Measurements from ENCODE around the gene NCOA6. TPM values are rescaled to one million over a fixed set of nuclear protein-coding genes. Genes with fewer than 3 reads are reported as not detected.

Gene NCOA6
- total and polyA plus RNA-seq, 2 of the 4 experiments (the other 2 are of a cell fraction), result 3.6 to 13.1 TPM

GRCh38 chr20:34824806-34825529, 483 bp downstream of the NCOA6 start:
- Histone ChIP-seq H3K14ac (replicated peaks; ENCODE audit: low read depth, low read length) (peak overlapping the region; percentile 98), H3K27ac (ENCODE audit: insufficient read depth, low read length) (peak overlapping the region; percentile 70), H2BK20ac (ENCODE audit: low read depth, low read length) (no peak overlapping the region), H3K79me1 (ENCODE audit: low read depth in 1 of 2, low read length in 2 of 2) (peaks cover 17 to 50% of the 10 kb centered on the region in 2 experiments; a peak in 3 of 4 replicates), H3K27me3 (ENCODE audit: control insufficient read depth, insufficient read depth, low read length) (no peaks in the 10 kb centered on the region; the same call in 1 of the 2 replicates), H3K4me3 (ENCODE audit: insufficient read depth, low read depth, low read length) (peak overlapping the region; percentile 70), H3K18ac (ENCODE audit: low read depth, low read length) (peak overlapping the region; percentile 43), H4K20me1 (ENCODE audit: insufficient read depth, low read length) (peaks cover 39% of the 10 kb centered on the region), H3K23ac (ENCODE audit: low read depth, low read length) (peak overlapping the region; percentile 95), H2AK9ac (replicated peaks; ENCODE audit: low read depth, low read length, poor library complexity) (peak overlapping the region; percentile 98), H3K56ac (ENCODE audit: extremely low read depth, insufficient read depth, low read length) (peak overlapping the region; percentile 73), H3K36me3 (ENCODE audit: control insufficient read depth, insufficient read depth, low read length) (no peaks in the 10 kb centered on the region), H2BK120ac (ENCODE audit: low read depth, low read length) (peak overlapping the region; percentile 78; the same call in 1 of the 2 replicates), H2BK15ac (ENCODE audit: low read depth, low read length) (no peak overlapping the region; the same call in 2 of the 3 replicates), H3K9ac (ENCODE audit: low read depth, low read length) (peak overlapping the region; percentile 69), H3K9me1 (ENCODE audit: insufficient read depth, low read length) (peaks cover 18% of the 10 kb centered on the region), H3K4ac (ENCODE audit: low read depth, low read length) (peak overlapping the region; percentile 98), H3K4me1 (ENCODE audit: control insufficient read depth, insufficient read depth, low read length) (no peaks in the 10 kb centered on the region; the same call in none of the 2 replicates), H4K8ac (ENCODE audit: low read depth in 2 of 2, low read length in 2 of 2) (peak overlapping the region; percentile 72 to 93), H2AK5ac (ENCODE audit: low read depth, low read length) (peak overlapping the region; percentile 91), H3K9me3 (ENCODE audit: control insufficient read depth, insufficient read depth, low read length) (no peaks in the 10 kb centered on the region), H4K5ac (ENCODE audit: low read depth, low read length) (peak overlapping the region; percentile 81), H4K91ac (ENCODE audit: insufficient read depth, low read depth, low read length) (peak overlapping the region; percentile 93), H3K4me2 (ENCODE audit: low read depth, low read length) (peak overlapping the region; percentile 88), H2AFZ (replicated peaks; ENCODE audit: low read length, poor library complexity) (peak overlapping the region; percentile 90), H2BK5ac (ENCODE audit: low read depth, low read length, poor library complexity, severe bottlenecking) (peak overlapping the region; percentile 81)
- in situ Hi-C loops (cut with MboI; ENCODE audit: low sequenced_read_pairs) (loop anchor here (25.0 kb wide), 1 partner anchor 612 kb away; the partner anchor contains the start of gene GDF5), intact Hi-C loops (cut with micrococcal nuclease) (no loop called here), dilution Hi-C loops (cut with HindIII; ENCODE audit: low sequenced_read_pairs, unreplicated experiment) (no loop called here)
- POLR2A ChIA-PET (ENCODE audit: unreplicated experiment), result no interaction called here
- ATAC-seq (ENCODE audit: low read depth), result peak; percentile 88
- DNase-seq, result peak; percentile 28
- WGBS, 2 experiments (ENCODE audit: extremely low coverage in 2 of 2, insufficient read length in 1 of 2), result 0% methylated on average over 28 of the region's 68 CpGs; no CpG with 5 or more reads in 1 of the 2 experiments
- TF ChIP-seq POLR2A (IDR thresholded peaks at IDR 0.05; ENCODE audit: low read depth, low read length), result peak; percentile 72
- no peak for TF ChIP-seq CEBPB (IDR thresholded peaks at IDR 0.05; ENCODE audit: low read depth, low read length)
- TF ChIP-seq FOS (IDR thresholded peaks at IDR 0.05; ENCODE audit: low read depth, low read length), result no peak
- no peak for TF ChIP-seq MAFK (IDR thresholded peaks at IDR 0.05; ENCODE audit: low read depth, low read length)
- TF ChIP-seq USF2 (IDR thresholded peaks at IDR 0.05; ENCODE audit: low read depth, low read length), result no peak
- TF ChIP-seq RAD21 (IDR thresholded peaks at IDR 0.05; ENCODE audit: low read length), result no peak
- 0 out of 2 replicates have a peak, but pooled peaks have one; percentile 12 for TF ChIP-seq CTCF (conservative IDR thresholded peaks at IDR 0.05; ENCODE audit: low read depth, low read length)
- TF ChIP-seq RCOR1 (IDR thresholded peaks at IDR 0.05; ENCODE audit: insufficient replicate concordance, low read length), result no peak
- peak; percentile 92 for TF ChIP-seq MAZ (IDR thresholded peaks at IDR 0.05; ENCODE audit: borderline replicate concordance, low read depth, low read length)
- TF ChIP-seq SMC3 (IDR thresholded peaks at IDR 0.05; ENCODE audit: low read depth, low read length), result no peak
- no peak for TF ChIP-seq NFE2L2 (IDR thresholded peaks at IDR 0.05; ENCODE audit: low read depth, low read length)
- no peak for TF ChIP-seq MXI1 (IDR thresholded peaks at IDR 0.05; ENCODE audit: borderline replicate concordance, low read depth, low read length)
- CTCF ChIA-PET, result interaction anchor here (0.5 kb wide), 1 partner anchor 139 kb away, joined by 4 read pairs; no protein-coding TSS in a partner anchor
- BruUV-seq (replicated peaks), result no TSS peak
